Measurements from ENCODE around the gene COA3.

GRCh38 chr17:42784811-42785592 is 13.5 kb downstream of the COA3 start:
- TF ChIP-seq CTCF (IDR thresholded peaks at IDR 0.05; ENCODE audit: insufficient read depth, low read length, poor library complexity, severe bottlenecking) (no peak), EZH2phosphoT487 (conservative IDR thresholded peaks at IDR 0.05; ENCODE audit: low read length) (no peak)

Data from SU-DHL-6 (cell line).